GM21529 (cell line): ENCODE measurements around the gene KCNF1.

ENCODE experiments used
- ATAC-seq: cut with Tn5 transposase; IDR thresholded peaks from one replicate; pipeline ENCODE4 v1.9.1; 2021; ENCODE audit not compliant: unreplicated experiment

KCNF1 gene

GRCh38 chr2:10901160-10901939, 10.4 kb upstream of the KCNF1 start:
- no peak for ATAC-seq

DNA sequence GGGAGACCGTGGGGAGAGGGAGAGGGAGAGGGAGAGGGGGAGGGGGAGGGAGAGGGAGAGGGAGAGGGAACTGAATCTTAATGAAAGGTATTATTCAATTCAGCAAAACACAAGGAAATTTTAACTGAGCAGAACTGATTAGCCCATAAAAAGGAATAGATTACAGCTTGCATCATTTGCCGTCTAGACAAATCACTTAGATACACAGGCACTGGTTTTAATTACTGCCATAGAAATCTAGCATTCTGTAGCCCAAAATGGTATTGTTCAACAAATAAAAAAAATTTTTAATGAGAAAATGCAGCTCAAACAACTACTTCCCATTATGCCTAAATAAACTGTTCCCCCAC, 7.9 kb upstream of the KCNF1 start:
- no peak for ATAC-seq

GRCh38 chr2:10904455-10904854, 7.3 kb upstream of the KCNF1 start:
- no peak for ATAC-seq

DNA sequence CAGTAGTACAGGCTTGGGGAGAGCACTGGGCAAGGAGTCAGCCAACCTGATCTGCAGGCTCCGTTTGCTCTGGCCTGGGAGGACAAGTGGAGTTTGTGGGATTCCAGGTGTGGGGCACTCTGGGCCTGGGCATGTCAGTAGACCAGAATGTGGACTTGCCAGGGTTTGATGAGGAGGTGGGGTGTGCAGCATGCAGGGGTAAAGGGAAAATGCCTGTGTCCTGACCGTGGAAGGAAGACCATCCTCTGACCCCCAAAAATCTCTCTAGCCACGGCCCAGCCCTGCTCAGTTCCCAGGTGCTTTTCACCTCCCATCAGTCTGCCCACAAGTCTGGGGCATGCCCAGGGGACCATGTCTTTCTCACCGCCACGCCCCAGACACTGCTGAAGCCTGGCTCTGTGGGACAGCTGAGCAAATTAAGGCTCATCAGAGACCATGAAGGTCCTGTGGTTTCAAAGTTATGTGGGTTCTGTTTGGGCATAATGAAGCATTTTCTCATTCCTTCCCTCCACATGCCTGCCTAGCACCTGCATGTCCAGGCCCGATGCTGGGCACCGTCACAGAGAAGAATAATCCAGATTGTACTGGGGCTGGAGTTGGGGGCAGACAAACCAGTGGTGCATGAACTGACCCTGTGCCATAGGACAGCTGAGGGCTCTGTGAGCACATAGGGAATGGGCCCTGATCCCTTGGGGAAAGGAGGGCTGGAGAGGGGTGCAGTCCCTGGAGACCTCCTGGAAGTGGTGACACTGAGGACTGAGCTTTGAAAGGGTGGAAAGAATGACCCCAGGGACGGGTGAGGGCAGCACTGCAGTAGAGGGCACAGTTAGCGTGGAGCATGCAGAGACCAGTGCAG, 6.5 kb upstream of the KCNF1 start:
- no peak for ATAC-seq

- no peak for ATAC-seq
Measured at GRCh38 chr2:10905862-10906143, 5.9 kb upstream of the KCNF1 start.

GRCh38 chr2:10906926-10907625, 4.7 kb upstream of the KCNF1 start:
- no peak for ATAC-seq

GRCh38 chr2:10908195-10908594, 3.5 kb upstream of the KCNF1 start:
- ATAC-seq: no peak

- ATAC-seq: no peak
Measured at GRCh38 chr2:10909050-10909995, 2.4 kb upstream of the KCNF1 start.

DNA sequence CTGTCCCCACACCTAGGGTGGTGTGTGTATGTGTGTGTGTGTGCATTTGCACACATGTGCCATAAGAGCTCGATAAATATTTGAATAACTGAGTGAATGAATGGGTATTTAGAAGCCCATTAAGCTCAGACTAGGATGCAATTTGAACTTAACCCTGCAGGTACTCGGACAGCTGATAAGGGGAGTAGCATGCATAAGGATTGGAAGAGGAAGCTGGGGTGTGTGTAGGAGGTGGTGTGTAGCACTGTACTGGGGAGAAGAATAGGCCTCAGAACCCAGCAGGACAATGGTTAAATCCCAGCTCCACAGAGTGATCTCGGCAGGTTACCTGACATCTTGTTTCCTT, 1.8 kb upstream of the KCNF1 start:
- ATAC-seq: no peak

DNA sequence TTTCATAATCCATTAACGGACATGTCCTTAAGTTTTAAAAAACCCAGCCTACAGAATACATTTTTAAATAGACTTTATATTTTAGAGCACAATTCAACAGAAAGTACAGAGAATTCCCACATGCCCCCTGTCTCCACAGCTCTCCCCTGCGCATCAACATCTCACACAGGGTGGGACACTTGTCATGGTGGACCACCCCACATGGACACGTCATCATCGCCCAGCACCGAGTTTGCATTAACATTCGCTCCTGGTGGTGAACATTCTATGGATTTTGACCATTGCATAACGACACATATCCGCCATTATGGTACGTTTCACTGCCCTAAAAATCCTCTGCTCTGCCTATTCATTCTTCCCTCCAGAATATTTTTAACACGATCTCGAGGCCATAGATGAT, 1.1 kb upstream of the KCNF1 start:
- no peak for ATAC-seq

GRCh38 chr2:10912076-10912731, 470 bp downstream of the KCNF1 start:
- ATAC-seq: no peak

- ATAC-seq: no peak
Measured at GRCh38 chr2:10912796-10913455, 1.2 kb downstream of the KCNF1 start.

- no peak for ATAC-seq
Measured at GRCh38 chr2:10913501-10914271, 2.0 kb downstream of the KCNF1 start.

- no peak for ATAC-seq
Measured at GRCh38 chr2:10914272-10914693, 2.5 kb downstream of the KCNF1 start.

- no peak for ATAC-seq
Measured at GRCh38 chr2:10915236-10915635, 3.5 kb downstream of the KCNF1 start.

DNA sequence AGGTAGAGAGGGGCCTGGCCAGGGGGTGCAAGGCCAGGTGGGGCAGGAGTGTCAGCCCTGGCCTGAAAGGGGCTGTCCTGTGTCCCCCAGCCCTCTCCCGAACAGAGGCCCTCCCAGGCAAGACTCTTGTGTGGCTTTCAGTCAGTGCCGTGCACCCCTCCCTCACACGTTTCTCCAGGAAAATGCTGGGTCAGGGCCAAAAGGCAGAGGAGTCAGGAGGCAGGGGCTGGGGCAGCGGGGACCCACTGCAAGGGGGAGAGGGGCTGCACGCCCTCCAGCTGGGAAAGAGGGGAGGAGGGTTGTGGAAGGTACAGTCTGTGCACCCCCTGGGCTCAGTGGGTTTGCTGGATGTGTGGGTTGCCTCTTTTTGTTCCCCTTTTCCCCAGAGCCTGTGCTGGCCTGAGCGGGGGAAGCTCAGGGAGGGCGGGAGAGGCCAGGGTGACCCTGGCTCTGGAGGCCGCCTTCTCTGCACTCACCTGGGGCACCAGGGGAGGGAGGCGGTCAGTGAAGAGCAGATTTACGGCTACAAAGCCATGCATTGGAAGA, 4.1 kb downstream of the KCNF1 start:
- no peak for ATAC-seq

GRCh38 chr2:10916953-10917352, 5.2 kb downstream of the KCNF1 start:
- no peak for ATAC-seq

DNA sequence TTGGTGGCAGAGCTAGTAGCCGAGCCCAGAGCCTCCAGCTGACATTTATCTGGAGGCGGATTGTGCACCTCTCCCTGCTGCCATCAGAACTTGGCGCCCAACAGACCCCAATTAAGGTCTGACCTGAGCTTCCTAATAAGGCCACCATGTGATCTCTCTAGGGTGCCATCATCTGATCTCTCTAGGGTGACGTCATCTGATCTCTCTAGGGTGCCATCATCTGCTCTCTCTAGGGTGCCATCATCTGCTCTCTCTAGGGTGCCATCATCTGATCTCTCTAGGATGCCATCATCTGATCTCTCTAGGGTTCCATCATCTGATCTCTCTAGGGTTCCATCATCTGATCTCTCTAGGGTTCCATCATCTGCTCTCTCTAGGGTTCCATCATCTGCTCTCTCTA, 6.2 kb downstream of the KCNF1 start:
- ATAC-seq: no peak
